Pancreas (tissue), 10 donors: Measurements from ENCODE around the gene CFAP91. TPM values are rescaled to one million over a fixed set of nuclear protein-coding genes. Genes with fewer than 3 reads are reported as not detected.

Experiments
- ATAC-seq, 4 donors: fragments of 200-7000 bp; cut with Tn5 transposase; one replicate each; pipeline versions ENCODE4 v1.8.0 to v1.9.1; 2020; ENCODE audit warnings: mild to moderate bottlenecking in 4 of 4, moderate library complexity in 4 of 4
- DNase-seq, 6 donors: peaks; one replicate each; pipeline ENCODE4 v3.0.0-alpha.2; 2020
- FAIRE-seq: peaks from 2 replicates; lab custom pipeline; 2012; peaks lifted over from hg19 to GRCh38; lab: Jason Lieb, UNC
- H3K27ac ChIP-seq, 4 donors: fragments of 200-600 bp; sonication (generic); 1 replicate in 3 of 4; 2 replicates in 1 of 4; pipeline versions ENCODE4 v1.5.0 to v1.8.0; 2020
- H3K27me3 ChIP-seq, 4 donors: fragments of 200-600 bp; one replicate each; pipeline ENCODE4 v1.8.0; 2021
- H3K36me3 ChIP-seq, 3 donors: fragments of 200-600 bp; sonication (generic) in 1 of 3; one replicate each; pipeline versions ENCODE4 v1.5.0 to v1.8.0; 2020 to 2021
- H3K4me1 ChIP-seq, 3 donors: fragments of 200-600 bp; one replicate each; pipeline ENCODE4 v1.8.0; 2021
- H3K4me3 ChIP-seq, 4 donors: fragments of 200-600 bp; sonication (generic) in 2 of 4; one replicate each; pipeline versions ENCODE4 v1.5.0 to v1.8.0; 2020 to 2021
- H3K9me3 ChIP-seq, 4 donors: fragments of 200-600 bp; one replicate each; pipeline ENCODE4 v1.8.0; 2021
- WGBS, 2 donors: extraction: QIAGEN DNeasy Blood & Tissue Kit; methylation state at CpG; one replicate each; pipeline ENCODE4 v1.1.7; 2013; 5-methylcytosine and 5-hydroxymethylcytosine counted together
- intact Hi-C, 3 donors: fragments of 100-400 bp; cut with DNase I; formaldehyde crosslinking; loops; one replicate each; pipeline versions ENCODE4 v1.11.1 to v1.14.2; 2022
- polyA plus RNA-seq, 2 donors: library from polyadenylated mRNA; stranded (reverse); fragments of 200-250 nt; gene quantifications; one replicate each; pipeline ENCODE4 v1.2.3, GENCODE V29; 2013
- total RNA-seq, 6 donors: library from RNA; stranded (reverse); fragmentation: NEBNext Ultra II Directional in 4 of 6; extraction: Animal tissue kit (Norgen Biotek cat#: 25700) in 4 of 6; gene quantifications; one replicate each; pipeline versions ENCODE4 v1.2.1 to v1.2.4, GENCODE V29; 2021 to 2023
- TF ChIP-seq, protein P1 (sequence below), 4 donors: fragments of 200-600 bp; sonication (generic) in 3 of 4; IDR thresholded peaks; one replicate each; pipeline versions ENCODE4 v1.5.0 to v1.8.0; 2021; ENCODE audit warnings: antibody characterized with exemption in 4 of 4
- donor health status: healthy with polysubstance abuse.
- donor health status: DM: no; HTN: no; CAD: no; lungs with moderate emphysema.
- donor health status: DM: no; HTN: no; CAD: no.
- donor health status: control.
- donor health status: control.
- donor health status: Bipolar disorder and iron deficiency.
- donor health status: DM: yes; HTN: yes; CAD: no.
- donor health status: DM: no; HTN: no; CAD: no.
- donor health status: DM: no; HTN: no; CAD: no.
- donor health status: DM: yes; HTN: yes; CAD: no.

CFAP91 gene
- total and polyA plus RNA-seq, 8 donors = 8.6 to 20.9 (median 13.3) TPM

- Histone ChIP-seq H3K27ac (no peak overlapping the region), H3K9me3 (no peaks in the 10 kb centered on the region), H3K4me1 (no peaks in the 10 kb centered on the region), H3K27me3 (no peaks in the 10 kb centered on the region), H3K36me3 (peaks cover 0 to 48% (median 4%) of the 10 kb centered on the region in 3 donors), H3K4me3 (no peak overlapping the region)
- intact Hi-C loops = no loop called here
- 90 to 92% methylated on average over 1 of the region's 1 CpG for WGBS, 2 donors
- no peak for FAIRE-seq
- no peak for DNase-seq
- TF ChIP-seq, protein P1, sequence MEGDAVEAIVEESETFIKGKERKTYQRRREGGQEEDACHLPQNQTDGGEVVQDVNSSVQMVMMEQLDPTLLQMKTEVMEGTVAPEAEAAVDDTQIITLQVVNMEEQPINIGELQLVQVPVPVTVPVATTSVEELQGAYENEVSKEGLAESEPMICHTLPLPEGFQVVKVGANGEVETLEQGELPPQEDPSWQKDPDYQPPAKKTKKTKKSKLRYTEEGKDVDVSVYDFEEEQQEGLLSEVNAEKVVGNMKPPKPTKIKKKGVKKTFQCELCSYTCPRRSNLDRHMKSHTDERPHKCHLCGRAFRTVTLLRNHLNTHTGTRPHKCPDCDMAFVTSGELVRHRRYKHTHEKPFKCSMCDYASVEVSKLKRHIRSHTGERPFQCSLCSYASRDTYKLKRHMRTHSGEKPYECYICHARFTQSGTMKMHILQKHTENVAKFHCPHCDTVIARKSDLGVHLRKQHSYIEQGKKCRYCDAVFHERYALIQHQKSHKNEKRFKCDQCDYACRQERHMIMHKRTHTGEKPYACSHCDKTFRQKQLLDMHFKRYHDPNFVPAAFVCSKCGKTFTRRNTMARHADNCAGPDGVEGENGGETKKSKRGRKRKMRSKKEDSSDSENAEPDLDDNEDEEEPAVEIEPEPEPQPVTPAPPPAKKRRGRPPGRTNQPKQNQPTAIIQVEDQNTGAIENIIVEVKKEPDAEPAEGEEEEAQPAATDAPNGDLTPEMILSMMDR (IDR thresholded peaks at IDR 0.05) = no peak
- no peak for ATAC-seq
These were observed 43.1 kb downstream of the CFAP91 start for GRCh38 chr3:119745942-119746341.

GRCh38 chr3:119746423-119746822 is 43.6 kb downstream of the CFAP91 start:
- 66 to 72% methylated on average over 3 of the region's 3 CpGs for WGBS, 2 donors
- H3K36me3 ChIP-seq = peaks cover 0 to 53% (median 4%) of the 10 kb centered on the region in 3 donors
- TF ChIP-seq, protein P1 (IDR thresholded peaks at IDR 0.05) = no peak
- DNase-seq (no peak), FAIRE-seq (no peak), ATAC-seq (no peak)
- intact Hi-C loops = no loop called here
- no peaks in the 10 kb centered on the region for H3K4me1 ChIP-seq
- no peaks in the 10 kb centered on the region for H3K27me3 ChIP-seq
- no peak overlapping the region for H3K4me3 ChIP-seq
- H3K27ac ChIP-seq = no peak overlapping the region
- no peaks in the 10 kb centered on the region for H3K9me3 ChIP-seq

DNA sequence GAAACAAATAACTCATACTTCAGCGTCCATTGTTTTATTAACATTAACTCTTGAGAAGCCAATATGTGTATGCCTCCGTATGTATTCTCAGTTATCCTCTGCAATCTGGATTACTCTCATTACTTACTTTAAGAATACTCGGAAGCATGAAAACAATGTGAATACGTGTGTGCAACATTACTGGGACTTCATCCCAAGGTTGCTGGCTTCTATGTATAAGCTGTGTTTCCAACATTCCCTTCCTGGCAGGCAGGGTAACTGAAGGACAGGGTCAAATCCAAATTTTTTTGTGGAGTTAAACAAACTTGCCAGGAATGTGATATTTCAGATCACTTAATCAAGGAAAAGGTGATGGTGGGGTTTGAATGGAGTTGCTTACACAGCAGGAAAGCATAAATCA is 44.5 kb downstream of the CFAP91 start:
- FAIRE-seq = no peak
- intact Hi-C loops = no loop called here
- H3K4me1 ChIP-seq = no peaks in the 10 kb centered on the region
- TF ChIP-seq, protein P1 (IDR thresholded peaks at IDR 0.05) = no peak
- H3K4me3 ChIP-seq = no peak overlapping the region
- no peaks in the 10 kb centered on the region for H3K9me3 ChIP-seq
- H3K27me3 ChIP-seq = no peaks in the 10 kb centered on the region
- no peak for ATAC-seq
- DNase-seq = no peak
- H3K27ac ChIP-seq = no peak overlapping the region
- 83% methylated on average over 4 of the region's 4 CpGs for WGBS, 2 donors
- H3K36me3 ChIP-seq = peaks cover 0 to 62% (median 4%) of the 10 kb centered on the region in 3 donors

- Histone ChIP-seq H3K27me3 (no peaks in the 10 kb centered on the region), H3K27ac (no peak overlapping the region), H3K9me3 (no peaks in the 10 kb centered on the region), H3K4me1 (no peaks in the 10 kb centered on the region), H3K36me3 (peaks cover 0 to 67% (median 4%) of the 10 kb centered on the region in 3 donors), H3K4me3 (no peak overlapping the region)
- no peak for FAIRE-seq
- no peak for DNase-seq
- no peak for ATAC-seq
- intact Hi-C loops = no loop called here
- TF ChIP-seq, protein P1 (IDR thresholded peaks at IDR 0.05) = no peak
- WGBS, 2 donors = 90 to 98% methylated on average over 1 of the region's 1 CpG
These were observed 46.2 kb downstream of the CFAP91 start for GRCh38 chr3:119748991-119749390.

DNA sequence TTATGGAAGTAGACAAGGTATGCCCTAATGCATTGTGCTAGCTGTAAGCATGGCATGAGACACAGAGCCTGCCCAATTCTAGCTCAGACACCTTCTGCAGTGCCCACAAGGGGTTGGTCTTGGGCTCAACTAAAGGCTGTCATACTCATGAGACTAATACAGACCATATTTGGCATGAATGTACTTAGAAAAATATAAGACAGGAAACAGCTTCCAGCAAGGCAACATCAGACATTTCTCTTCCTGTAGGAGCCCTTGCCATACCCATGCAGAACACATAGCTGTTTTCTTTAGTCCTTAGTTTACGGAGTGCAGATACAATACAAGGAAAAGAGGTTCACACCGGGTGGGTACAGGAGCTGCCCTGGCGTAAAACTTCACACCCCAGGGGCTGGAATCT is 48.6 kb downstream of the CFAP91 start:
- 92 to 96% methylated on average over 3 of the region's 3 CpGs for WGBS, 2 donors
- Histone ChIP-seq H3K4me1 (no peaks in the 10 kb centered on the region), H3K9me3 (no peaks in the 10 kb centered on the region), H3K4me3 (no peak overlapping the region), H3K36me3 (peaks cover 0 to 52% (median 4%) of the 10 kb centered on the region in 3 donors), H3K27me3 (no peaks in the 10 kb centered on the region), H3K27ac (no peak overlapping the region)
- intact Hi-C loops = no loop called here
- no peak for DNase-seq
- no peak for ATAC-seq
- TF ChIP-seq, protein P1 (IDR thresholded peaks at IDR 0.05) = no peak
- FAIRE-seq = no peak

Other genes with a start within 250 kb of the CFAP91 start
- gene TMEM39A, start 239.4 kb upstream of the CFAP91 start, total RNA-seq = 10 to 100 TPM; 19.4 to 41.4 (median 34.8) TPM
- gene TMEM39A, start 239.4 kb upstream of the CFAP91 start, polyA plus RNA-seq = 10 to 100 TPM; 12.2 to 15.2 TPM
- gene POGLUT1, start 234.1 kb upstream of the CFAP91 start, total RNA-seq = 10 to 100 TPM in 3 of 6 donors, 1 to 10 TPM in 3; 6.6 to 13.8 (median 10.1) TPM
- 1 to 10 TPM; 5.8 to 7.3 TPM for gene POGLUT1, start 234.1 kb upstream of the CFAP91 start, polyA plus RNA-seq
- 10 to 100 TPM; 28.8 to 50.7 (median 38.3) TPM for gene TIMMDC1, start 204.5 kb upstream of the CFAP91 start, total RNA-seq
- 10 to 100 TPM; 28.9 to 48.5 TPM for gene TIMMDC1, start 204.5 kb upstream of the CFAP91 start, polyA plus RNA-seq
- under 1 TPM; 0.25 to 0.66 (median 0.37) TPM for gene CD80, start 143.4 kb upstream of the CFAP91 start, total RNA-seq
- under 1 TPM in 1 of 2 donors, not detected in 1; 0.14 TPM for gene CD80, start 143.4 kb upstream of the CFAP91 start, polyA plus RNA-seq
- 1 to 10 TPM; 4.6 to 9.5 (median 5.9) TPM for gene ADPRH, start 123.5 kb upstream of the CFAP91 start, total RNA-seq
- 1 to 10 TPM; 2.7 to 3.0 TPM for gene ADPRH, start 123.5 kb upstream of the CFAP91 start, polyA plus RNA-seq
- gene PLA1A, start 105.1 kb upstream of the CFAP91 start, total RNA-seq = 1 to 10 TPM in 5 of 6 donors, under 1 TPM in 1; 0.95 to 3.2 (median 1.3) TPM
- 1 to 10 TPM; 1.2 to 3.6 TPM for gene PLA1A, start 105.1 kb upstream of the CFAP91 start, polyA plus RNA-seq
- 1 to 10 TPM in 3 of 6 donors, under 1 TPM in 3; 0.52 to 3.3 (median 1.0) TPM for gene POPDC2, start 42.4 kb upstream of the CFAP91 start, total RNA-seq
- 1 to 10 TPM; 4.0 to 6.7 TPM for gene POPDC2, start 42.4 kb upstream of the CFAP91 start, polyA plus RNA-seq
- gene COX17, start 25.6 kb upstream of the CFAP91 start, total RNA-seq = 10 to 100 TPM; 13.6 to 24.6 (median 18.6) TPM
- gene COX17, start 25.6 kb upstream of the CFAP91 start, polyA plus RNA-seq = 100 to 1,000 TPM; 118 to 124 TPM
- under 1 TPM; 0.12 to 0.31 (median 0.19) TPM for gene NR1I2, start 79.1 kb downstream of the CFAP91 start, total RNA-seq
- gene NR1I2, start 79.1 kb downstream of the CFAP91 start, polyA plus RNA-seq = under 1 TPM; 0.26 to 0.30 TPM